ENCODE measurements around the gene GK. TPM values are rescaled to one million over a fixed set of nuclear protein-coding genes. Genes with fewer than 3 reads are reported as not detected.

The GK gene
- total RNA-seq, 1 experiment from 2014 or later = 7.5 TPM

DNA sequence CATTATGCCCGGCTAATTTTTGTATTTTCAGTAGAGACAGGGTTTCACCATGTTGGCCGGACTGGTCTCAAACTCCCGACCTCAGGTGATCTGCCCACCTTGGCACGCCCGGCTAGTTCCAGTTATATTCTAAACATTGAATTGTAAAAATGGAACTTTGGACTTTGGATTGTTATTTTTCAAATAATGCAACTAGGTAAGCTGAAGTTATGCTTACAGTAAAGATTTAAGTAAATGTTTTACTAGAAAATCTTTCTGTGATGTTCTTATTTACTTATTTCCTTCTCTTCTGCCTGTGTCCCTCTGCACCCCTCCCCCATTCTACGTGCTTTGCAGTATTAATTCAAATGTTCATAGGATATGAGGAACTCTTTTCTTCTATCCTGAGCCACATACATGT lies 26.1 kb downstream of the GK start (continued):
- TF ChIP-seq, protein P1, sequence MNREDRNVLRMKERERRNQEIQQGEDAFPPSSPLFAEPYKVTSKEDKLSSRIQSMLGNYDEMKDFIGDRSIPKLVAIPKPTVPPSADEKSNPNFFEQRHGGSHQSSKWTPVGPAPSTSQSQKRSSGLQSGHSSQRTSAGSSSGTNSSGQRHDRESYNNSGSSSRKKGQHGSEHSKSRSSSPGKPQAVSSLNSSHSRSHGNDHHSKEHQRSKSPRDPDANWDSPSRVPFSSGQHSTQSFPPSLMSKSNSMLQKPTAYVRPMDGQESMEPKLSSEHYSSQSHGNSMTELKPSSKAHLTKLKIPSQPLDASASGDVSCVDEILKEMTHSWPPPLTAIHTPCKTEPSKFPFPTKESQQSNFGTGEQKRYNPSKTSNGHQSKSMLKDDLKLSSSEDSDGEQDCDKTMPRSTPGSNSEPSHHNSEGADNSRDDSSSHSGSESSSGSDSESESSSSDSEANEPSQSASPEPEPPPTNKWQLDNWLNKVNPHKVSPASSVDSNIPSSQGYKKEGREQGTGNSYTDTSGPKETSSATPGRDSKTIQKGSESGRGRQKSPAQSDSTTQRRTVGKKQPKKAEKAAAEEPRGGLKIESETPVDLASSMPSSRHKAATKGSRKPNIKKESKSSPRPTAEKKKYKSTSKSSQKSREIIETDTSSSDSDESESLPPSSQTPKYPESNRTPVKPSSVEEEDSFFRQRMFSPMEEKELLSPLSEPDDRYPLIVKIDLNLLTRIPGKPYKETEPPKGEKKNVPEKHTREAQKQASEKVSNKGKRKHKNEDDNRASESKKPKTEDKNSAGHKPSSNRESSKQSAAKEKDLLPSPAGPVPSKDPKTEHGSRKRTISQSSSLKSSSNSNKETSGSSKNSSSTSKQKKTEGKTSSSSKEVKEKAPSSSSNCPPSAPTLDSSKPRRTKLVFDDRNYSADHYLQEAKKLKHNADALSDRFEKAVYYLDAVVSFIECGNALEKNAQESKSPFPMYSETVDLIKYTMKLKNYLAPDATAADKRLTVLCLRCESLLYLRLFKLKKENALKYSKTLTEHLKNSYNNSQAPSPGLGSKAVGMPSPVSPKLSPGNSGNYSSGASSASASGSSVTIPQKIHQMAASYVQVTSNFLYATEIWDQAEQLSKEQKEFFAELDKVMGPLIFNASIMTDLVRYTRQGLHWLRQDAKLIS (CRISPR knock-in tag; IDR thresholded peaks at IDR 0.05; ENCODE audit: borderline replicate concordance) = no peak
- TF ChIP-seq, protein P2, sequence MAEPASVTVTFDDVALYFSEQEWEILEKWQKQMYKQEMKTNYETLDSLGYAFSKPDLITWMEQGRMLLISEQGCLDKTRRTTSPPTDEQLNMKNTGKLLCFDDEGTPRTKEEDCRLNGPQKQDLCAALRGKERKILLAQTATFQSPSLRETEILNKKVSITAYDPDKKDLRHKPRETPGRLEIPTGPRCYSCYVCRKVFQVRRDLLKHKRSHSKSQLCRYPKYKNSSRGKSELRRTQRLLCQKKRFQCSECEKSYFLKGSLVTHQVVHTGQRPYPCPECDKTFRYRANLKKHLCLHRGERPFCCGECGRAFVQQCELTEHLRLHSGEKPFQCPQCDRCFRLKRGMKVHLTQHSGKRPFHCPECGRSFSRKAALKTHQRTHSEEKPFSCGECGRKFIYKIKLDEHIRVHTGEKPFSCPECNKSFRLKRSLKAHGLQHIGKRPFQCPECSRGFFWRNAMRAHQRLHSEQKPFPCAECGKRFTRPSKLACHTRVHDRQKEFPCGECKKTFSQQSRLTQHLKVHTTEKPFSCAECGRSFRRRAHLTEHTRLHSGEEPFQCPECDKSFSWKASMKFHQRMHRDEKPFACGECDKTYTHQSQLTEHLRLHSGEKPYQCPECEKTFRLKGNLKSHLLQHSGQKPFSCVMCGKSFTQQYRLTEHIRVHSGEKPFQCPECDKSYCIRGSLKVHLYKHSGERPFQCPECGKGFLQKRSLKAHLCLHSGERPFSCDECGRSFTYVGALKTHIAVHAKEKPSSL (CRISPR knock-in tag; conservative IDR thresholded peaks at IDR 0.05) = no peak
- TF ChIP-seq CREM (CRISPR knock-in tag; IDR thresholded peaks at IDR 0.05) (no peak), ZNF317 (CRISPR knock-in tag; IDR thresholded peaks at IDR 0.05; ENCODE audit: borderline replicate concordance, low read depth) (no peak), OVOL2 (CRISPR knock-in tag; IDR thresholded peaks at IDR 0.05; ENCODE audit: borderline replicate concordance) (no peak)

DNA sequence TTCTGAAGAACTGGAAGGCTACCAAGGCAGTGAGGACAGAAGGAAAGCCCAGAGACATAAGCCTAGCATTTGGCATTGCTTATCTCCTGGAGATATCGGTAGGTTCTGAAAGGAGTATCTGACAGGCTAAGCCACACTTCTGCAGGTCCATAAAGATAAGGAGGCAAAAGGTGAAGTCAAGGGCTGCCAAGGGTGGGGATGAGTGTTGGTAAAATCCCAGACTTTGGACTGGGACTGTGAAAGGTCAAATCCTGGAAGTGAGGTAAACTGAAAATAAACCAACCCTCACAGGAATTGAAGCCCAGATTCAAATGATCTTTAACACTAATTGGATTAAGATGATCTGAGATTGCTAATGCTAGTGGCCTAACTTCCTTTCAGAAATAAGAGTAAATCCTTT lies 27.4 kb downstream of the GK start:
- Mint-ChIP-seq H3K36me3 (no peaks in the 10 kb centered on the region), H3K27ac (no peak overlapping the region), H3K27me3 (ENCODE audit: low read depth) (no peaks in the 10 kb centered on the region), H3K4me3 (no peak overlapping the region), H3K4me1 (no peaks in the 10 kb centered on the region), H3K9me3 (no peaks in the 10 kb centered on the region)
- ChIA-PET POLR2A (no interaction called here), CTCF (interaction anchor here (1.4 kb wide), 1 partner anchor 9 kb away, joined by 4 read pairs; no protein-coding TSS in a partner anchor)
- TF ChIP-seq GTF2I (CRISPR knock-in tag; conservative IDR thresholded peaks at IDR 0.05) = no peak
- TF ChIP-seq, protein P3, sequence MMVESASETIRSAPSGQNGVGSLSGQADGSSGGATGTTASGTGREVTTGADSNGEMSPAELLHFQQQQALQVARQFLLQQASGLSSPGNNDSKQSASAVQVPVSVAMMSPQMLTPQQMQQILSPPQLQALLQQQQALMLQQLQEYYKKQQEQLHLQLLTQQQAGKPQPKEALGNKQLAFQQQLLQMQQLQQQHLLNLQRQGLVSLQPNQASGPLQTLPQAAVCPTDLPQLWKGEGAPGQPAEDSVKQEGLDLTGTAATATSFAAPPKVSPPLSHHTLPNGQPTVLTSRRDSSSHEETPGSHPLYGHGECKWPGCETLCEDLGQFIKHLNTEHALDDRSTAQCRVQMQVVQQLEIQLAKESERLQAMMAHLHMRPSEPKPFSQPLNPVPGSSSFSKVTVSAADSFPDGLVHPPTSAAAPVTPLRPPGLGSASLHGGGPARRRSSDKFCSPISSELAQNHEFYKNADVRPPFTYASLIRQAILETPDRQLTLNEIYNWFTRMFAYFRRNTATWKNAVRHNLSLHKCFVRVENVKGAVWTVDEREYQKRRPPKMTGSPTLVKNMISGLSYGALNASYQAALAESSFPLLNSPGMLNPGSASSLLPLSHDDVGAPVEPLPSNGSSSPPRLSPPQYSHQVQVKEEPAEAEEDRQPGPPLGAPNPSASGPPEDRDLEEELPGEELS (CRISPR knock-in tag; IDR thresholded peaks at IDR 0.05) = no peak
- TF ChIP-seq ZNF671 (CRISPR knock-in tag; IDR thresholded peaks at IDR 0.05) = no peak
- TF ChIP-seq, protein P4, sequence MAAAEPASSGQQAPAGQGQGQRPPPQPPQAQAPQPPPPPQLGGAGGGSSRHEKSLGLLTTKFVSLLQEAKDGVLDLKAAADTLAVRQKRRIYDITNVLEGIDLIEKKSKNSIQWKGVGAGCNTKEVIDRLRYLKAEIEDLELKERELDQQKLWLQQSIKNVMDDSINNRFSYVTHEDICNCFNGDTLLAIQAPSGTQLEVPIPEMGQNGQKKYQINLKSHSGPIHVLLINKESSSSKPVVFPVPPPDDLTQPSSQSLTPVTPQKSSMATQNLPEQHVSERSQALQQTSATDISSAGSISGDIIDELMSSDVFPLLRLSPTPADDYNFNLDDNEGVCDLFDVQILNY (CRISPR knock-in tag; IDR thresholded peaks at IDR 0.05) = no peak
- TF ChIP-seq NFE2L1 (CRISPR knock-in tag; IDR thresholded peaks at IDR 0.05) = no peak
- TF ChIP-seq, protein P5, sequence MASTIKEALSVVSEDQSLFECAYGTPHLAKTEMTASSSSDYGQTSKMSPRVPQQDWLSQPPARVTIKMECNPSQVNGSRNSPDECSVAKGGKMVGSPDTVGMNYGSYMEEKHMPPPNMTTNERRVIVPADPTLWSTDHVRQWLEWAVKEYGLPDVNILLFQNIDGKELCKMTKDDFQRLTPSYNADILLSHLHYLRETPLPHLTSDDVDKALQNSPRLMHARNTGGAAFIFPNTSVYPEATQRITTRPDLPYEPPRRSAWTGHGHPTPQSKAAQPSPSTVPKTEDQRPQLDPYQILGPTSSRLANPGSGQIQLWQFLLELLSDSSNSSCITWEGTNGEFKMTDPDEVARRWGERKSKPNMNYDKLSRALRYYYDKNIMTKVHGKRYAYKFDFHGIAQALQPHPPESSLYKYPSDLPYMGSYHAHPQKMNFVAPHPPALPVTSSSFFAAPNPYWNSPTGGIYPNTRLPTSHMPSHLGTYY (CRISPR knock-in tag; IDR thresholded peaks at IDR 0.05) = no peak
- TF ChIP-seq, protein P6, sequence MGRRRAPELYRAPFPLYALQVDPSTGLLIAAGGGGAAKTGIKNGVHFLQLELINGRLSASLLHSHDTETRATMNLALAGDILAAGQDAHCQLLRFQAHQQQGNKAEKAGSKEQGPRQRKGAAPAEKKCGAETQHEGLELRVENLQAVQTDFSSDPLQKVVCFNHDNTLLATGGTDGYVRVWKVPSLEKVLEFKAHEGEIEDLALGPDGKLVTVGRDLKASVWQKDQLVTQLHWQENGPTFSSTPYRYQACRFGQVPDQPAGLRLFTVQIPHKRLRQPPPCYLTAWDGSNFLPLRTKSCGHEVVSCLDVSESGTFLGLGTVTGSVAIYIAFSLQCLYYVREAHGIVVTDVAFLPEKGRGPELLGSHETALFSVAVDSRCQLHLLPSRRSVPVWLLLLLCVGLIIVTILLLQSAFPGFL (CRISPR knock-in tag; IDR thresholded peaks at IDR 0.05; ENCODE audit: borderline replicate concordance) = no peak
- TF ChIP-seq, protein P7, sequence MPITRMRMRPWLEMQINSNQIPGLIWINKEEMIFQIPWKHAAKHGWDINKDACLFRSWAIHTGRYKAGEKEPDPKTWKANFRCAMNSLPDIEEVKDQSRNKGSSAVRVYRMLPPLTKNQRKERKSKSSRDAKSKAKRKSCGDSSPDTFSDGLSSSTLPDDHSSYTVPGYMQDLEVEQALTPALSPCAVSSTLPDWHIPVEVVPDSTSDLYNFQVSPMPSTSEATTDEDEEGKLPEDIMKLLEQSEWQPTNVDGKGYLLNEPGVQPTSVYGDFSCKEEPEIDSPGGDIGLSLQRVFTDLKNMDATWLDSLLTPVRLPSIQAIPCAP (CRISPR knock-in tag; IDR thresholded peaks at IDR 0.05) = no peak
- TF ChIP-seq ZNF121 (CRISPR knock-in tag; IDR thresholded peaks at IDR 0.05) = no peak
- TF ChIP-seq, protein P8, sequence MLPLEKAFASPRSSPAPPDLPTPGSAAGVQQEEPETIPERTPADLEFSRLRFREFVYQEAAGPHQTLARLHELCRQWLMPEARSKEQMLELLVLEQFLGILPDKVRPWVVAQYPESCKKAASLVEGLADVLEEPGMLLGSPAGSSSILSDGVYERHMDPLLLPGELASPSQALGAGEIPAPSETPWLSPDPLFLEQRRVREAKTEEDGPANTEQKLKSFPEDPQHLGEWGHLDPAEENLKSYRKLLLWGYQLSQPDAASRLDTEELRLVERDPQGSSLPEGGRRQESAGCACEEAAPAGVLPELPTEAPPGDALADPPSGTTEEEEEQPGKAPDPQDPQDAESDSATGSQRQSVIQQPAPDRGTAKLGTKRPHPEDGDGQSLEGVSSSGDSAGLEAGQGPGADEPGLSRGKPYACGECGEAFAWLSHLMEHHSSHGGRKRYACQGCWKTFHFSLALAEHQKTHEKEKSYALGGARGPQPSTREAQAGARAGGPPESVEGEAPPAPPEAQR (CRISPR knock-in tag; IDR thresholded peaks at IDR 0.05) = no peak
- TF ChIP-seq, protein P1 (CRISPR knock-in tag; IDR thresholded peaks at IDR 0.05; ENCODE audit: borderline replicate concordance) = no peak
- no peak for TF ChIP-seq ATF1 (CRISPR knock-in tag; IDR thresholded peaks at IDR 0.05)
- TF ChIP-seq SMAD4 (CRISPR knock-in tag; IDR thresholded peaks at IDR 0.05) = no peak
- ATAC-seq (no peak), DNase-seq (ENCODE audit: low spot score) (no peak)
